Gastrocnemius medialis (tissue), 4 donors: Measurements from ENCODE around the gene SLITRK5. TPM values are rescaled to one million over a fixed set of nuclear protein-coding genes. Genes with fewer than 3 reads are reported as not detected.
A peak's percentile ranks its signal among the peaks of the same experiment; 100 is the strongest.

ENCODE experiments used
- ATAC-seq, 2 donors: fragments of 150-250 bp; one replicate each; pipeline ENCODE4 v1.9.1; 2016
- DNase-seq, 2 donors: peaks; one replicate each; pipeline ENCODE4 v3.0.0-alpha.2; 2019
- H3K27ac ChIP-seq, 4 donors: fragments of 200-600 bp; sonication (generic); 1 replicate in 1 of 4; 2 replicates in 3 of 4; pipeline ENCODE4 v1.5.1; 2016 to 2018; ENCODE audit warnings: mild to moderate bottlenecking in 2 of 4, moderate library complexity in 1 of 4
- H3K27me3 ChIP-seq, 3 donors: fragments of 200-600 bp; sonication (generic) in 2 of 3; 1 replicate in 1 of 3; 2 replicates in 2 of 3; pipeline versions ENCODE4 v1.5.1 to v1.6.0; 2016 to 2019; ENCODE audit warnings: mild to moderate bottlenecking in 1 of 3, moderate library complexity in 1 of 3
- H3K36me3 ChIP-seq, 2 donors: fragments of 200-600 bp; sonication (generic) in 1 of 2; one replicate each; pipeline ENCODE4 v1.5.1; 2017 to 2018
- H3K4me1 ChIP-seq, 2 donors: fragments of 200-600 bp; sonication (generic) in 1 of 2; one replicate each; pipeline ENCODE4 v1.5.1; 2016 to 2017; ENCODE audit warnings: mild to moderate bottlenecking in 2 of 2
- H3K4me3 ChIP-seq, 4 donors: fragments of 200-600 bp; sonication (generic) in 3 of 4; 1 replicate in 1 of 4; 2 replicates in 3 of 4; pipeline ENCODE4 v1.5.1; 2016 to 2019; ENCODE audit warnings: mild to moderate bottlenecking in 2 of 4
- H3K9me3 ChIP-seq, 3 donors: fragments of 200-600 bp; sonication (generic) in 2 of 3; 1 replicate in 1 of 3; 2 replicates in 2 of 3; pipeline ENCODE4 v1.5.1; 2016 to 2019
- CTCF ChIP-seq, 5 experiments: fragments of 450-650 bp in 3 of 5; fragments of 200-600 bp in 2 of 5; sonication (generic) in 2 of 5; IDR thresholded peaks in 4 of 5; conservative IDR thresholded peaks in 1 of 5; 1 replicate in 4 of 5; 2 replicates in 1 of 5; pipeline ENCODE4 v1.5.1; 2016 to 2019; ENCODE audit warnings: antibody characterized with exemption in 5 of 5, mild to moderate bottlenecking in 3 of 5, moderate library complexity in 3 of 5
- POLR2A ChIP-seq, 2 donors: fragments of 450-650 bp; IDR thresholded peaks; one replicate each; pipeline ENCODE4 v1.6.1; 2017; ENCODE audit warnings: antibody characterized with exemption in 2 of 2, mild to moderate bottlenecking in 2 of 2, moderate library complexity in 2 of 2
- in situ Hi-C, 4 donors: fragments of 200-750 bp; cut with MboI; loops; one replicate each; pipeline versions ENCODE4 v1.15.0 to v1.8.0; 2017; ENCODE audit warnings: low sequenced_read_pairs in 4 of 4
- intact Hi-C: fragments of 100-400 bp; cut with DNase I; formaldehyde crosslinking; loops from one replicate; pipeline ENCODE4 v1.15.1; 2023; ENCODE audit warnings: low total_unique reads
- total RNA-seq, 4 donors: library from RNA; depleted of rRNA; stranded (reverse); fragments of >200 nt; gene quantifications; one replicate each; pipeline versions ENCODE4 v1.1.0 to v1.2.3, GENCODE V29; 2016

SLITRK5 gene
- total RNA-seq, 4 donors from 2014 or later: under 0.01 TPM; not detected in 2

- intact Hi-C loops: no loop called here
- Histone ChIP-seq H3K4me3 (no peak overlapping the region), H3K9me3 (no peaks in the 10 kb centered on the region), H3K4me1 (peaks cover under 1 to 3% of the 10 kb centered on the region in 2 donors), H3K36me3 (no peaks in the 10 kb centered on the region), H3K27me3 (peaks cover 0 to 13% (median 12%) of the 10 kb centered on the region in 3 donors), H3K27ac (no peak overlapping the region)
- ATAC-seq (no peak), DNase-seq (no peak)
- no peak for TF ChIP-seq CTCF (IDR thresholded peaks at IDR 0.05 in 4 of 5, conservative IDR thresholded peaks at IDR 0.05 in 1 of 5)
- in situ Hi-C loops: no loop called here
Measured at GRCh38 chr13:87666831-87667230, 4.3 kb upstream of the SLITRK5 start.

GRCh38 chr13:87667686-87668085, 3.5 kb upstream of the SLITRK5 start:
- no peaks in the 10 kb centered on the region for H3K9me3 ChIP-seq
- no peak for TF ChIP-seq POLR2A (IDR thresholded peaks at IDR 0.05)
- no peak for TF ChIP-seq CTCF (IDR thresholded peaks at IDR 0.05 in 4 of 5, conservative IDR thresholded peaks at IDR 0.05 in 1 of 5)
- in situ Hi-C loops (no loop called here), intact Hi-C loops (no loop called here)
- H3K27me3 ChIP-seq: peaks cover 3 to 21% (median 20%) of the 10 kb centered on the region in 3 donors
- peaks cover 3 to 9% of the 10 kb centered on the region in 2 donors for H3K4me1 ChIP-seq
- ATAC-seq (no peak), DNase-seq (no peak)
- no peak overlapping the region for H3K27ac ChIP-seq
- no peaks in the 10 kb centered on the region for H3K36me3 ChIP-seq
- H3K4me3 ChIP-seq: no peak overlapping the region

- H3K4me1 ChIP-seq: peaks cover 3 to 13% of the 10 kb centered on the region in 2 donors
- peaks cover 20 to 39% (median 37%) of the 10 kb centered on the region in 3 donors for H3K27me3 ChIP-seq
- H3K9me3 ChIP-seq: no peaks in the 10 kb centered on the region
- H3K36me3 ChIP-seq: no peaks in the 10 kb centered on the region
- no peak for TF ChIP-seq POLR2A (IDR thresholded peaks at IDR 0.05)
- TF ChIP-seq CTCF (IDR thresholded peaks at IDR 0.05 in 4 of 5, conservative IDR thresholded peaks at IDR 0.05 in 1 of 5): no peak
- in situ Hi-C loops: no loop called here
- H3K27ac ChIP-seq: no peak overlapping the region
- H3K4me3 ChIP-seq: no peak overlapping the region
- DNase-seq: no peak
- ATAC-seq: no peak
- intact Hi-C loops: no loop called here
Measured at GRCh38 chr13:87669379-87669978, 1.7 kb upstream of the SLITRK5 start.

- ATAC-seq (no peak), DNase-seq (no peak)
- TF ChIP-seq POLR2A (IDR thresholded peaks at IDR 0.05): no peak
- TF ChIP-seq CTCF (IDR thresholded peaks at IDR 0.05 in 4 of 5, conservative IDR thresholded peaks at IDR 0.05 in 1 of 5): no peak
- peaks cover 3 to 13% of the 10 kb centered on the region in 2 donors for H3K4me1 ChIP-seq
- H3K4me3 ChIP-seq: peak overlapping the region; percentile 49 to 59 (median 52)
- H3K36me3 ChIP-seq: no peaks in the 10 kb centered on the region
- no peak overlapping the region for H3K27ac ChIP-seq
- peaks cover 43 to 60% (median 53%) of the 10 kb centered on the region in 3 donors for H3K27me3 ChIP-seq
- H3K9me3 ChIP-seq: no peaks in the 10 kb centered on the region
- intact Hi-C loops: no loop called here
- in situ Hi-C loops: no loop called here
Measured at GRCh38 chr13:87671753-87672605, 808 bp downstream of the SLITRK5 start.
